Measurements from ENCODE around the gene VSTM4.

VSTM4 gene

GRCh38 chr10:49080071-49080470, 35.3 kb downstream of the VSTM4 start:
- DNase-seq (ENCODE audit: low read depth) = peak; percentile 28
- TF ChIP-seq CTCF (conservative IDR thresholded peaks at IDR 0.05; ENCODE audit: low read length) = no peak
- no peak overlapping the region for H3K4me3 ChIP-seq (ENCODE audit: low read length)

- H3K4me3 ChIP-seq (ENCODE audit: low read length) = no peak overlapping the region
- TF ChIP-seq CTCF (conservative IDR thresholded peaks at IDR 0.05; ENCODE audit: low read length) = no peak
- no peak for DNase-seq (ENCODE audit: low read depth)
Measured at GRCh38 chr10:49079499-49079898, 35.8 kb downstream of the VSTM4 start.

GRCh38 chr10:49079072-49079471, 36.2 kb downstream of the VSTM4 start:
- DNase-seq (ENCODE audit: low read depth) = no peak
- no peak for TF ChIP-seq CTCF (conservative IDR thresholded peaks at IDR 0.05; ENCODE audit: low read length)

GRCh38 chr10:49078433-49078832, 36.9 kb downstream of the VSTM4 start:
- H3K4me3 ChIP-seq (ENCODE audit: low read length) = no peak overlapping the region
- no peak for DNase-seq (ENCODE audit: low read depth)

More at GRCh38 chr10:49079072-49079471, 36.2 kb downstream of the VSTM4 start:
- no peak overlapping the region for H3K4me3 ChIP-seq (ENCODE audit: low read length)

GRCh38 chr10:49076741-49077521, 38.4 kb downstream of the VSTM4 start:
- no peak for TF ChIP-seq CTCF (conservative IDR thresholded peaks at IDR 0.05; ENCODE audit: low read length)
- DNase-seq (ENCODE audit: low read depth) = no peak

More at GRCh38 chr10:49078433-49078832, 36.9 kb downstream of the VSTM4 start:
- no peak for TF ChIP-seq CTCF (conservative IDR thresholded peaks at IDR 0.05; ENCODE audit: low read length)

GRCh38 chr10:49076319-49076718, 39.0 kb downstream of the VSTM4 start:
- no peak for TF ChIP-seq CTCF (conservative IDR thresholded peaks at IDR 0.05; ENCODE audit: low read length)
- no peak for DNase-seq (ENCODE audit: low read depth)
- H3K4me3 ChIP-seq (ENCODE audit: low read length) = no peak overlapping the region

More at GRCh38 chr10:49076741-49077521, 38.4 kb downstream of the VSTM4 start:
- H3K4me3 ChIP-seq (ENCODE audit: low read length) = no peak overlapping the region

GRCh38 chr10:49075743-49076142, 39.6 kb downstream of the VSTM4 start:
- TF ChIP-seq CTCF (conservative IDR thresholded peaks at IDR 0.05; ENCODE audit: low read length) = no peak
- DNase-seq (ENCODE audit: low read depth) = no peak
- no peak overlapping the region for H3K4me3 ChIP-seq (ENCODE audit: low read length)
